ENCODE measurements around the gene TECTB.

Gene TECTB

DNA sequence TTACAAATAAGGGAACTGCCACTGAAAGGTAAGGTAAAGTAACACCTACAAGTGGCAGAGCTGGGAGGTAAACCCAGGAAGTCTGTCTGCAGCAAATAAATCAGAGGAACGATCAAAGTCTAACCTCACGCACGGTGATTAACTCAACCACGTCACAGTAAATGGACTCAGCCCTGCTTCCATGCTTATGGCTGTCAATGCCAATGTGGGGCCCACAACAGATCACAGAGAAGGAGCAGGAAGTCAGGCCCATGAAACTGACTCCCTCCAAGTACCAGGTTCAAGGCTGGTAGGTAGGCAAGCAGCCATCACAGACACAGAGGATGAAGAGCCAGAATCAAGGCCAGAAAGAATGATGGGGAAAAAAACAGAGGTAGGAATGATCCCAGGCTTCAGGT is 52.7 kb downstream of the TECTB start:
- H3K9ac ChIP-seq (ENCODE audit: low read depth, low read length): no peak overlapping the region
- no peaks in the 10 kb centered on the region for H3K36me3 ChIP-seq (ENCODE audit: insufficient read depth, low read length)
- 96% methylated on average over 4 of the region's 4 CpGs for WGBS
- H3K4me3 ChIP-seq (ENCODE audit: low read length): no peak overlapping the region
- no peak overlapping the region for H3K27ac ChIP-seq (ENCODE audit: low read depth, low read length)
- H3K4me1 ChIP-seq (ENCODE audit: insufficient read depth, low read length): no peaks in the 10 kb centered on the region; the same call in 1 of the 2 replicates
- H3K9me3 ChIP-seq (ENCODE audit: insufficient read depth, low read depth, low read length): no peaks in the 10 kb centered on the region
- H3K27me3 ChIP-seq (ENCODE audit: insufficient read depth, low read length): no peaks in the 10 kb centered on the region

- no peaks in the 10 kb centered on the region; the same call in 1 of the 2 replicates for H3K4me1 ChIP-seq (ENCODE audit: insufficient read depth, low read length)
- H3K27ac ChIP-seq (ENCODE audit: low read depth, low read length): no peak overlapping the region
- H3K9me3 ChIP-seq (ENCODE audit: insufficient read depth, low read depth, low read length): no peaks in the 10 kb centered on the region
- no peaks in the 10 kb centered on the region for H3K27me3 ChIP-seq (ENCODE audit: insufficient read depth, low read length)
- WGBS: 100% methylated on average over 2 of the region's 5 CpGs
- H3K9ac ChIP-seq (ENCODE audit: low read depth, low read length): no peak overlapping the region
- no peaks in the 10 kb centered on the region for H3K36me3 ChIP-seq (ENCODE audit: insufficient read depth, low read length)
- H3K4me3 ChIP-seq (ENCODE audit: low read length): no peak overlapping the region
Measured at GRCh38 chr10:112336556-112337201, 53.5 kb downstream of the TECTB start.

DNA sequence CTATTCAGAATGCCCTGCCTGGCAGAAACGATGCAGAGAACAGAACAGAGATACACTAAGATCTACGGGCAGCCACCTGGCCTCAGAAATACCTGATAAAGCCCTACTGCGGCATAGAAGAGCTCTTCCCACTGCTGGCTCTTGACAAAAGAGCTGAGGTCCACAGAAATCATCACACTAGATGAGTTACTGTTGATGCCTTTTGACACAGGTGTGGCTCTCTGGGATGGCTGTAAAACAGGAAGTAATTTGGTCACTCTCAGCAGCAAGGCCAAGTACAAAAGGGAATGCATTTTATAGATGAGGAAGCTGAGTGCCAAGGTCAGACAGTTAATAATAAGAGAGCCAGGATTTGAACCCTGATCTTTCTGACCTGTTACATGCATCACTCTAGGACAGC is 55.8 kb downstream of the TECTB start:
- Histone ChIP-seq H3K9ac (ENCODE audit: low read depth, low read length) (no peak overlapping the region), H3K4me1 (ENCODE audit: insufficient read depth, low read length) (no peaks in the 10 kb centered on the region; the same call in 1 of the 2 replicates)
- WGBS: 96% methylated on average over 3 of the region's 3 CpGs

DNA sequence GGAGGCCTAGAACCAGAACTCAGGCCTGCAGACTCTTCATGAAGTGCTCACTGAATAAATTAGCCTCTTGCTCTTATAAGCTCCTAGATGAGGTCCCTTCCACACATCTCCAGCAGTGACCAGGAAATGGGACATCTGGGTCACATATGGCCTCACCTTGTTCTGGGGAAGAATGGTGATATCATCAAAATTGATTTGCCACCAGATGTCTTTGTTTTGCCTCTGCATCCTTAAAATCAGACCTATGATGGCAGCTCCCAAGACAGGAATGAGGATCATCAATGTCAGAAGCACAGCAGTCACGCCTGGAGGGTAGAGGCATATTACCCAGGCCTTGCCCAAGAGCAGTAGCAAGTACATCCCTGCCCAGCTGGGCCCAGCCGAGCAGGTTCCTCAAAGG is 57.4 kb downstream of the TECTB start:
- no peak overlapping the region for H3K4me3 ChIP-seq (ENCODE audit: low read length)
- no peak overlapping the region for H3K9ac ChIP-seq (ENCODE audit: low read depth, low read length)
- H3K4me1 ChIP-seq (ENCODE audit: insufficient read depth, low read length): no peaks in the 10 kb centered on the region; the same call in 1 of the 2 replicates
- no peaks in the 10 kb centered on the region for H3K36me3 ChIP-seq (ENCODE audit: insufficient read depth, low read length)
- H3K9me3 ChIP-seq (ENCODE audit: insufficient read depth, low read depth, low read length): no peaks in the 10 kb centered on the region
- 83% methylated on average over 2 of the region's 2 CpGs for WGBS
- H3K27me3 ChIP-seq (ENCODE audit: insufficient read depth, low read length): no peaks in the 10 kb centered on the region
- H3K27ac ChIP-seq (ENCODE audit: low read depth, low read length): no peak overlapping the region

More for the DNA sequence above, 55.8 kb downstream of the TECTB start:
- Histone ChIP-seq H3K9me3 (ENCODE audit: insufficient read depth, low read depth, low read length) (no peaks in the 10 kb centered on the region), H3K27ac (ENCODE audit: low read depth, low read length) (no peak overlapping the region), H3K4me3 (ENCODE audit: low read length) (no peak overlapping the region), H3K27me3 (ENCODE audit: insufficient read depth, low read length) (no peaks in the 10 kb centered on the region), H3K36me3 (ENCODE audit: insufficient read depth, low read length) (no peaks in the 10 kb centered on the region)

DNA sequence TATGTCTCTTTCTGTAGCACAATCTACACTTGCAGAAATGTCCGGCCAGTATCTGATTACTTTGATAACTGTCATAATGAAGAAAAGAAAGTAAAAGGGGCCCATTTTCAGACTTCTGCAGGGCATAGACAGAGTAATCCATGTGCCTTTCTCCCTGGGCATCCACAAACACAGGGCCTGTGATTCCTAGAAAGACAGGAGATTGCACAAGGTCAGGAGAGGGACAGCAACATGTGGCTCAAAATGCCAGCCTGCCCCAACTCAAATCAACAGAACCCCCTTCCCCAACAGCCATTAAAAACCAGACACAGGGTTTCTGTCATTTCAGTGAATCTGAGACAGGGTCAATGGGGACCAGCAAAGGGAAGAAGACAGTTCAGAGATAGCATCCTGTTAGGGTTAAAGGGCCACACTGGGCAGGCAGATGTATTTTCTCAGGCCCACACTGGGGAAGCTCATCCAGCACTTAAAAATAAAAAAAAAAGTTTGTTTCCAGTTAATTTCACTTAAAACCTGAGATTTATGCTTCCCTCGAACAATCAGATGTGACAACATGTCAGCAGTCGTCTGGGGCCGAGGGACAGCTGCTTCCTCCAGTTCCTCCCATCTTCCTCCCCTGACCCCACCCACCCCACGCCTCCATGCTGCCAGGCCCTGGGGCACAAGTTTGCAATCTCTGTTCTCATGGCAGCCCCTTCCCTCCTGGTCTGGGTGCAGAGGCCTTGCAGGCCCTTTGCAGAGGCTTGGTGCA is 60.0 kb downstream of the TECTB start:
- no peaks in the 10 kb centered on the region for H3K36me3 ChIP-seq (ENCODE audit: insufficient read depth, low read length)
- no peaks in the 10 kb centered on the region for H3K9me3 ChIP-seq (ENCODE audit: insufficient read depth, low read depth, low read length)
- H3K9ac ChIP-seq (ENCODE audit: low read depth, low read length): no peak overlapping the region
- WGBS: 88% methylated on average over 5 of the region's 5 CpGs
- no peaks in the 10 kb centered on the region for H3K4me1 ChIP-seq (ENCODE audit: insufficient read depth, low read length)
- no peak overlapping the region for H3K4me3 ChIP-seq (ENCODE audit: low read length)
- no peak overlapping the region for H3K27ac ChIP-seq (ENCODE audit: low read depth, low read length)
- no peaks in the 10 kb centered on the region for H3K27me3 ChIP-seq (ENCODE audit: insufficient read depth, low read length)

DNA sequence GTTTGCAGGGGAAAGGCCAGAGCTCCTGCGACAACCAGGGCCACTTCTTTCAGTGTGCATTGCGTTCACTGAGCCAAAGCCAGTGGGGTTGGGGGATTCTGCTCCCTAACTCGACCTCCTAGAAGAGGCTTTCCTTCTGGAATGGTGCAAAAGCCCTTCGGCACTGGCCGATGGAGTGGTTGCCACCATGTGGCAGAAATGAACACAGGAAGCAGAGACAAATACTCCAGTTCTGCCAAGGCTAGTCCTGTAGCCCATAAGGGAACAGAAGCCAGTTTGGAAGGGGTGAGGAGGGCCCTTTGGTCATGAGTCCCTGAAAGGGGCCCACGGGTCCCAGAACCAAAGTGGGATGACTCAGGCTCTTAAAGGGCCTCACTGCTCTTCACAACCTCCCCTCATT is 61.1 kb downstream of the TECTB start:
- H3K27ac ChIP-seq (ENCODE audit: low read depth, low read length): no peak overlapping the region
- no peaks in the 10 kb centered on the region for H3K36me3 ChIP-seq (ENCODE audit: insufficient read depth, low read length)
- no peaks in the 10 kb centered on the region for H3K9me3 ChIP-seq (ENCODE audit: insufficient read depth, low read depth, low read length)
- no peak overlapping the region for H3K4me3 ChIP-seq (ENCODE audit: low read length)
- no peaks in the 10 kb centered on the region for H3K4me1 ChIP-seq (ENCODE audit: insufficient read depth, low read length)
- no peak overlapping the region for H3K9ac ChIP-seq (ENCODE audit: low read depth, low read length)
- no peaks in the 10 kb centered on the region for H3K27me3 ChIP-seq (ENCODE audit: insufficient read depth, low read length)
- 89% methylated on average over 6 of the region's 6 CpGs for WGBS

GRCh38 chr10:112345202-112345601 is 62.0 kb downstream of the TECTB start:
- H3K9me3 ChIP-seq (ENCODE audit: insufficient read depth, low read depth, low read length): no peaks in the 10 kb centered on the region
- no peaks in the 10 kb centered on the region for H3K36me3 ChIP-seq (ENCODE audit: insufficient read depth, low read length)
- H3K4me3 ChIP-seq (ENCODE audit: low read length): no peak overlapping the region
- 50% methylated on average over 2 of the region's 3 CpGs for WGBS
- no peak overlapping the region for H3K27ac ChIP-seq (ENCODE audit: low read depth, low read length)
- H3K4me1 ChIP-seq (ENCODE audit: insufficient read depth, low read length): no peaks in the 10 kb centered on the region
- no peaks in the 10 kb centered on the region for H3K27me3 ChIP-seq (ENCODE audit: insufficient read depth, low read length)
- no peak overlapping the region for H3K9ac ChIP-seq (ENCODE audit: low read depth, low read length)

- WGBS: 95% methylated on average over 8 of the region's 9 CpGs
Measured at GRCh38 chr10:112345743-112346142, 62.5 kb downstream of the TECTB start.

GRCh38 chr10:112346774-112347173 is 63.6 kb downstream of the TECTB start:
- H3K27ac ChIP-seq (ENCODE audit: low read depth, low read length): no peak overlapping the region
- H3K36me3 ChIP-seq (ENCODE audit: insufficient read depth, low read length): no peaks in the 10 kb centered on the region
- no peak overlapping the region for H3K4me3 ChIP-seq (ENCODE audit: low read length)
- H3K27me3 ChIP-seq (ENCODE audit: insufficient read depth, low read length): no peaks in the 10 kb centered on the region
- H3K4me1 ChIP-seq (ENCODE audit: insufficient read depth, low read length): no peaks in the 10 kb centered on the region
- H3K9me3 ChIP-seq (ENCODE audit: insufficient read depth, low read depth, low read length): no peaks in the 10 kb centered on the region
- WGBS: 94% methylated on average over 5 of the region's 5 CpGs
- no peak overlapping the region for H3K9ac ChIP-seq (ENCODE audit: low read depth, low read length)

More at GRCh38 chr10:112345743-112346142, 62.5 kb downstream of the TECTB start:
- H3K27me3 ChIP-seq (ENCODE audit: insufficient read depth, low read length): no peaks in the 10 kb centered on the region
- H3K9me3 ChIP-seq (ENCODE audit: insufficient read depth, low read depth, low read length): no peaks in the 10 kb centered on the region
- H3K9ac ChIP-seq (ENCODE audit: low read depth, low read length): no peak overlapping the region
- H3K27ac ChIP-seq (ENCODE audit: low read depth, low read length): no peak overlapping the region
- no peaks in the 10 kb centered on the region for H3K36me3 ChIP-seq (ENCODE audit: insufficient read depth, low read length)
- H3K4me3 ChIP-seq (ENCODE audit: low read length): no peak overlapping the region
- H3K4me1 ChIP-seq (ENCODE audit: insufficient read depth, low read length): no peaks in the 10 kb centered on the region

DNA sequence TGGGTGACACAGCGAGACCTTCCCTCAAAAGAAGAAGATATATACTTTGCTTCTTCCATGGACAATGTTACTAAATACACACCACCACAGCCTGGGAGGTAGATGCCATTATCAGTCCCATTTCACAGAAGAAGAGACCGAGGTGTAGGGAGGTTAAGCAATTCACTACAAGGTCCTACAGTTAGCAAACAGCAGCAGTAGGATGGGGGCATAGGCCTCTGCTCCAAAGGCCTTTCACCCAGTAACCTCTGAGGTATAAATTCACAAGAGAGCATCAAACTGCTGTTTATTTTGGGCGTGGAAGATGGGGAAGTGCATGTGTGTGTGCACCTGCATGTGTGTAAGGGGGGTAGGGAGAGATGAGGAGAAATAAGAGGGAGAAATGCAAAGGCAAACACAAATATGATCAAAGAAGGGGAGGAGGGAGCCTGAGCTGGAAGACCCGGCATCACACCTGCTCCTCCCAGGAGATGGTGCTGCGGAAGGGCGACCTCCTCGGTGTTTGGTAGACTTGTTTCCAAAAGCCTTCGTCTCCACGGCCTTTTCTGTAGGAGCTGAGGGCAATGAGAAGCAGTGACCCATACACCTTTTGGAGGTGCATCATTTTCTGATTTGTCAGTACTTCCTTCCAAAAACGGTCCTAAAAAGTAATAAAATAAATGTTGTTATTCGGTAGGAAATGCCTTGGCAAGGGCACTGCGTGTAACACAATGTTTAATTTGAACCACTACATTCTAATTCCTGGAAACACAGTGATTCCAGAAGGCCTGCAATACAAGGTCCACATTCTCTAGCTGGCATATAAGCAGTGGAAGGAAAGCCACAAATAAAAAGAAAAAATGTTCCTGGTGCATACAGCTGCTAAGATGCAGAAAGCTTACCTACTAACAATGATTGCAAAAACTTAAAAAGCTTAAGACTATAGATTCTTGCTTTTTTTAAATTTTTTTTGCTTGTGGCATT is 64.8 kb downstream of the TECTB start:
- WGBS: 92% methylated on average over 12 of the region's 12 CpGs
- Histone ChIP-seq H3K36me3 (ENCODE audit: insufficient read depth, low read length) (no peaks in the 10 kb centered on the region), H3K9me3 (ENCODE audit: insufficient read depth, low read depth, low read length) (no peaks in the 10 kb centered on the region), H3K4me1 (ENCODE audit: insufficient read depth, low read length) (no peaks in the 10 kb centered on the region), H3K27me3 (ENCODE audit: insufficient read depth, low read length) (no peaks in the 10 kb centered on the region), H3K4me3 (ENCODE audit: low read length) (no peak overlapping the region), H3K9ac (ENCODE audit: low read depth, low read length) (no peak overlapping the region), H3K27ac (ENCODE audit: low read depth, low read length) (no peak overlapping the region)

DNA sequence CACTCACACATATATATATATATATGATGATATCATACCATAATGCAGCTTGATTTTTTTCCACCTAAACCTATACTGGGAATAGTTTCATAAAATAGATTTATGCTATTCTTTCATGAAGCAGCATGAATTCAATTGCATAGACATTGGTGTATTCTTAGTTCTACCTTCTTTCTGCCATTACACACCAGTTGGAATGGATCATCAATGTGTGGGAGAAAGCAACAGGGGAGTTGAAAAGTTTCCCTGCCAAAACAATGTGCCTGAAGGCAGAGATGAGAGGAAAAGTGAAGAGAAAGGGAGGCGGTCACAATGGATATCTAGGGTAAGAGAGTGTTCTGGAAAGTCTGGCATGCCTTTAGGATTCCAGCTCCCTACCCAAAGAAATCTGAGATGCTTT is 65.6 kb downstream of the TECTB start:
- H3K9me3 ChIP-seq (ENCODE audit: insufficient read depth, low read depth, low read length): no peaks in the 10 kb centered on the region
- H3K4me3 ChIP-seq (ENCODE audit: low read length): no peak overlapping the region
- no peaks in the 10 kb centered on the region for H3K4me1 ChIP-seq (ENCODE audit: insufficient read depth, low read length)
- H3K9ac ChIP-seq (ENCODE audit: low read depth, low read length): no peak overlapping the region
- H3K27ac ChIP-seq (ENCODE audit: low read depth, low read length): no peak overlapping the region
- no peaks in the 10 kb centered on the region for H3K36me3 ChIP-seq (ENCODE audit: insufficient read depth, low read length)
- no CpG with 5 or more reads among the region's 1 CpG for WGBS
- no peaks in the 10 kb centered on the region for H3K27me3 ChIP-seq (ENCODE audit: insufficient read depth, low read length)

Measured in HUES64 (cell line).